ENCODE results near the gene INSYN1. TPM values are rescaled to one million over a fixed set of nuclear protein-coding genes. Genes with fewer than 3 reads are reported as not detected.
"Not testable (repeated sequence)": the region's sequence is repeated elsewhere in the genome, so short reads cannot be mapped to it uniquely, and the experiment has no call there.

Gene INSYN1
- total RNA-seq, 4 donors from 2014 or later: 0.77 to 13.5 (median 6.9) TPM

DNA sequence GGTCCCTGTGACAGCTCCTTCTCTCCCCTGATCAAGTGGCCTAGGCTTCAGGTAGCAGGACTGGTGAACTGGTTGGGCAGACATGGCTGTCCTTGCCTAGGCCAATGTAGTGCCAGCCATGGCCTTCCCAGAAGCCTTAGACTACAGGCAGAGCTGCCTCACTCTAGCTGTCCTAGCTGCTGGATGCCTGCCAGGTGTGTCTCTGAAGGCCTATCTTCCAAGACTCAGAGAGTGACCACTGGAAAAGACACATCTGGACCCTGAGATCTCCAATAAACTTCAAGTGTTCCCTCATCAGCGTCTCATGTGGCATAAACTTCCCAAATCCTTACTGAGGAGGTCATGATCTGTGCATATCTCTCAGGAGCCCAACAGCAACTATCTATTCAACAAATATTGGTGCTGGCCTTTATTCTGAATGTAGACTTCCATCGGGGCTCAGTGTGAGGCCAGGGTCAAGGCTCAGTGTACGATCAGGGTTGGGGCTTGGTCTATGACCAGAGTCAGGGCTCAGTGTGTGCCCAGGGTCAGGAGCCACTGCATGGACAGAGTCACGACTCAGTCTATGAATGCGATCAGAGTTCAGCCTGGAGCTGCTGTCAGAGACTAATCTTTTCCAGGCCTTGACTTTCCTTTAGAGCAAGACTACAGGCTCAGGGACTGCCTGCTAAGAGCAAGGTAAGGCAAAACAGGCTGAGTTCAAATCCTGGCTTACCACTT, 36.5 kb upstream of the INSYN1 start:
- no peak for DNase-seq
- H3K27ac ChIP-seq: no peak overlapping the region
- H3K4me3 ChIP-seq: no peak overlapping the region
- H3K36me3 ChIP-seq: no peaks in the 10 kb centered on the region
- H3K4me1 ChIP-seq: no peaks in the 10 kb centered on the region
- intact Hi-C loops (cut with DNase I; ENCODE audit: low total_unique reads): no loop called here
- H3K27me3 ChIP-seq: no peaks in the 10 kb centered on the region
- TF ChIP-seq, protein P1, sequence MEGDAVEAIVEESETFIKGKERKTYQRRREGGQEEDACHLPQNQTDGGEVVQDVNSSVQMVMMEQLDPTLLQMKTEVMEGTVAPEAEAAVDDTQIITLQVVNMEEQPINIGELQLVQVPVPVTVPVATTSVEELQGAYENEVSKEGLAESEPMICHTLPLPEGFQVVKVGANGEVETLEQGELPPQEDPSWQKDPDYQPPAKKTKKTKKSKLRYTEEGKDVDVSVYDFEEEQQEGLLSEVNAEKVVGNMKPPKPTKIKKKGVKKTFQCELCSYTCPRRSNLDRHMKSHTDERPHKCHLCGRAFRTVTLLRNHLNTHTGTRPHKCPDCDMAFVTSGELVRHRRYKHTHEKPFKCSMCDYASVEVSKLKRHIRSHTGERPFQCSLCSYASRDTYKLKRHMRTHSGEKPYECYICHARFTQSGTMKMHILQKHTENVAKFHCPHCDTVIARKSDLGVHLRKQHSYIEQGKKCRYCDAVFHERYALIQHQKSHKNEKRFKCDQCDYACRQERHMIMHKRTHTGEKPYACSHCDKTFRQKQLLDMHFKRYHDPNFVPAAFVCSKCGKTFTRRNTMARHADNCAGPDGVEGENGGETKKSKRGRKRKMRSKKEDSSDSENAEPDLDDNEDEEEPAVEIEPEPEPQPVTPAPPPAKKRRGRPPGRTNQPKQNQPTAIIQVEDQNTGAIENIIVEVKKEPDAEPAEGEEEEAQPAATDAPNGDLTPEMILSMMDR (IDR thresholded peaks at IDR 0.05): no peak
- no peak for TF ChIP-seq POLR2A (IDR thresholded peaks at IDR 0.05)
- no peaks in the 10 kb centered on the region for H3K9me3 ChIP-seq

- Histone ChIP-seq H3K27ac (no peak overlapping the region), H3K4me3 (no peak overlapping the region), H3K36me3 (no peaks in the 10 kb centered on the region), H3K27me3 (no peaks in the 10 kb centered on the region), H3K4me1 (no peaks in the 10 kb centered on the region), H3K9me3 (no peaks in the 10 kb centered on the region)
- intact Hi-C loops (cut with DNase I; ENCODE audit: low total_unique reads): no loop called here
- DNase-seq: no peak
- TF ChIP-seq, protein P1 (IDR thresholded peaks at IDR 0.05): no peak
Measured at GRCh38 chr15:73787621-73788020, 34.5 kb upstream of the INSYN1 start.

DNA sequence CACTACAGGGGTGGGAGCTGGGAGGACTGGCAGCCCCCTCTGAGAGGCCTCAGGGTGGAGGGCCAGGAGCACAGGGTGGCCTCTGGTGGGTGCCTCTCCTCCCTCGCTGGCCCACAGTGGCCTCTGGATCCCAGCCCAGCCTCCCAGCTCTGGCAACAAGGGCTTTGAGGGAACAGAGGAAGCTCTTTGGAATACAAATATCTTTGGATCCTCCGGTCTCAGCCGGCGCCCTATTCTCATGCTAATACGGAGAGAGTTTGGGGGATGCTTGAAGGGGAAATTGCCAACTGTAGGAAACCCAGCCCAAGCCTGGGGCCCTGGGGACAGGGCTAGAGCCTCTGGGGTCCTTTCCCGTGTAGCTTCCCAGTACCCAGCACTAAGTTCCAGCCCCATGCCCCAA, 33.4 kb upstream of the INSYN1 start:
- no peaks in the 10 kb centered on the region for H3K9me3 ChIP-seq
- no peak overlapping the region for H3K4me3 ChIP-seq
- H3K36me3 ChIP-seq: no peaks in the 10 kb centered on the region
- no peaks in the 10 kb centered on the region for H3K27me3 ChIP-seq
- no peak for TF ChIP-seq POLR2A (IDR thresholded peaks at IDR 0.05)
- TF ChIP-seq, protein P1 (IDR thresholded peaks at IDR 0.05): no peak
- intact Hi-C loops (cut with DNase I; ENCODE audit: low total_unique reads): no loop called here
- no peak for DNase-seq
- H3K4me1 ChIP-seq: no peaks in the 10 kb centered on the region
- no peak overlapping the region for H3K27ac ChIP-seq

DNA sequence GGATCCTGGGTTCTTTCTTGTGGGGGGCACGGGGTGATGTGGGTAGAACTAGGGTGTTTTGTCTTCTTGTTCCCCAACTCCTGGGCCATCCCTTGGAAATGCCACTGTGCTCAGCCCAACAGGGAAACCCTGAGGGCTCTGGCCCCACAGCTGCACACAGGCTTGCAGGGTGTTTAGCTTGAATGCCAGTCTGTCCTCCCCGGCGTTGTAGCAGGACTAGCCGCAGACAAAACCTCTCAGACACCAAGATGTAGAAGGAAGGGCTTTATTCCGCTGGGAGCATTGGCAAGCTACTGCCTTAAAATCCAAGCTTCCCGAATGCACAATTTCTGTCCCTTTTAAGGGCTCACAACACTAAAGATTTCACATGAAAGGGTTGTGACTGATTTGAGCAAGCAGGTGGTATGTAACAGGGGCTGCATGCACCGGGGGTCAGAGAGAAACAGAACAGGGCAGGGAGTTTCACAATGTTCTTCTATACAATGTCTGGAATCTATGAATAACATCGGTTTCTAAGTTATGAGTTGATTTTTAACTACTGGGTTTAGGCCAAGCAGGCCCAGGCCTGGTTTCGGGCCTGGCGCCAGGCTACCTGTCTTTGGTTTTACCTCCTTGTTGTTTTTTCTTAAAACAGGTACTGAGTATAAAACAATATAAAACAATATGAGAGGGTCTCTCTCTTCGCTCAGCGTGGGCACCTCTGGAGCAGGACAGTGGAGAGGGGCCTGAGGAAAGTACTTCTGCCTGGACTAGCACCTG, 32.3 kb upstream of the INSYN1 start:
- H3K9me3 ChIP-seq; H3K4me1 ChIP-seq; H3K27ac ChIP-seq; H3K36me3 ChIP-seq; H3K4me3 ChIP-seq; DNase-seq; H3K27me3 ChIP-seq; intact Hi-C loops (cut with DNase I; ENCODE audit: low total_unique reads): not testable (repeated sequence)

DNA sequence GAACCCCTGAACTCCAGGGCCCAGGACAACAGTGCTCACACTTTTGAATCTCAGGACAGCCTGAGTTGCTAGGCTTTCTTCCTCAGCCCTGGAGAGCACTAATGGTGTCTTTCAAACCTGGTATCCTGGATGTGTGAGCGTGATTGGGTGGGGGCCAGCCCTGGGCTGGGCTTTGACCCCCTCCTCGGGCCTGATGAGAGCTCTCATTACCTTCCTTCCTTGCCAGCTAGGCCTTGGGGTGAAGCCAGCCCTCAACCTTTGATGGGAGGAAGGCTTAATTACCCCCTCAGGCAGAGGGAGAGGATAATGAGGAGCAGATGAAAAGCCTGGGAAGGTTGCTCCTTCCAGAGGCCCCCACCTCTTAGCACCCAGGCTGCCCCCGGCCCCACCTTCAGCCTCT, 31.1 kb upstream of the INSYN1 start:
- Histone ChIP-seq H3K27me3 (no peaks in the 10 kb centered on the region), H3K9me3 (no peaks in the 10 kb centered on the region), H3K36me3 (no peaks in the 10 kb centered on the region), H3K4me3 (no peak overlapping the region), H3K27ac (no peak overlapping the region), H3K4me1 (no peaks in the 10 kb centered on the region)
- intact Hi-C loops (cut with DNase I; ENCODE audit: low total_unique reads): no loop called here
- TF ChIP-seq, protein P1 (IDR thresholded peaks at IDR 0.05): no peak
- no peak for TF ChIP-seq POLR2A (IDR thresholded peaks at IDR 0.05)
- no peak for DNase-seq

Data from uterus (tissue), 4 donors.